HEK293 (cell line): ENCODE results near the gene STK39.

Source experiments
- PRDM1 ChIP-seq: fragments of 450-650 bp; formaldehyde crosslinking; IDR thresholded peaks from 2 replicates; pipeline ENCODE4; 2016; ENCODE audit warnings: missing biosample characterization, missing genetic modification characterization
- REST ChIP-seq: fragments of 450-650 bp; formaldehyde crosslinking; IDR thresholded peaks from 2 replicates; pipeline ENCODE4 v1.5.1; 2016; ENCODE audit warnings: missing biosample characterization, missing genetic modification characterization
- TRIM28 ChIP-seq: IDR thresholded peaks from 2 replicates; pipeline ENCODE4 v1.6.1; 2011; ENCODE audit warnings: low read length, control low read depth, borderline replicate concordance
- ZNF169 ChIP-seq: fragments of 450-650 bp; formaldehyde crosslinking; IDR thresholded peaks from 2 replicates; pipeline ENCODE4 v1.5.1; 2016; ENCODE audit warnings: missing biosample characterization, missing genetic modification characterization
- ZNF24 ChIP-seq: fragments of 450-650 bp; formaldehyde crosslinking; IDR thresholded peaks from 2 replicates; pipeline ENCODE4 v1.5.1; 2016; ENCODE audit warnings: missing biosample characterization, missing genetic modification characterization
- ZNF274 ChIP-seq, 2 experiments: fragments of 200-500 bp in 1 of 2; fragments of 450-650 bp in 1 of 2; sonication (Bioruptor generic) in 1 of 2; formaldehyde crosslinking in 1 of 2; IDR thresholded peaks; 2 replicates each; pipeline versions ENCODE4 v1.5.1 to v1.6.1; 2014 to 2016; ENCODE audit warnings: borderline replicate concordance in 1 of 2, inconsistent platforms in 1 of 2, low read length in 1 of 2, missing biosample characterization in 1 of 2, missing genetic modification characterization in 1 of 2
- ZNF416 ChIP-seq: fragments of 450-650 bp; formaldehyde crosslinking; IDR thresholded peaks from 2 replicates; pipeline ENCODE4 v1.5.1; 2016; ENCODE audit warnings: missing biosample characterization, missing genetic modification characterization
- ZNF473 ChIP-seq: fragments of 450-650 bp; formaldehyde crosslinking; IDR thresholded peaks from 2 replicates; pipeline ENCODE4 v1.5.1; 2017; ENCODE audit warnings: missing biosample characterization, missing genetic modification characterization
- ZNF548 ChIP-seq: fragments of 450-650 bp; formaldehyde crosslinking; IDR thresholded peaks from 2 replicates; pipeline ENCODE4 v1.5.1; 2016; ENCODE audit warnings: missing biosample characterization, missing genetic modification characterization
- ZNF707 ChIP-seq: fragments of 450-650 bp; formaldehyde crosslinking; IDR thresholded peaks from 2 replicates; pipeline ENCODE4 v1.5.1; 2016; ENCODE audit warnings: missing biosample characterization, missing genetic modification characterization
- ZNF768 ChIP-seq: fragments of 450-650 bp; formaldehyde crosslinking; IDR thresholded peaks from 2 replicates; pipeline ENCODE4 v1.5.1; 2018; ENCODE audit warnings: missing biosample characterization, mild to moderate bottlenecking, missing genetic modification characterization

GRCh38 chr2:167962436-167963226 lies 284.8 kb downstream of the STK39 start:
- TF ChIP-seq ZNF24 (tag by site-specific recombination) (no peak), PRDM1 (tag by site-specific recombination) (no peak), TRIM28 (no peak), ZNF768 (no peak), REST (tag by site-specific recombination) (no peak), ZNF274 (IDR thresholded peaks at IDR 0.05; ENCODE audit: low read length) (no peak), ZNF274 (tag by site-specific recombination; IDR thresholded peaks at IDR 0.05; ENCODE audit: borderline replicate concordance) (no peak), ZNF416 (tag by site-specific recombination) (no peak), ZNF473 (tag by site-specific recombination) (no peak), ZNF707 (tag by site-specific recombination) (no peak), ZNF169 (tag by site-specific recombination) (no peak), ZNF548 (no peak)
